NCI-H128 (cell line): Measurements from ENCODE around the gene MN1.
"Not testable (repeated sequence)": the region's sequence is repeated elsewhere in the genome, so short reads cannot be mapped to it uniquely, and the experiment has no call there.

ENCODE experiments used
- DNase-seq: peaks from one replicate; lab custom pipeline; 2025; ENCODE audit not compliant: unreplicated experiment; lab: John Stamatoyannopoulos, UW

The MN1 gene

DNA sequence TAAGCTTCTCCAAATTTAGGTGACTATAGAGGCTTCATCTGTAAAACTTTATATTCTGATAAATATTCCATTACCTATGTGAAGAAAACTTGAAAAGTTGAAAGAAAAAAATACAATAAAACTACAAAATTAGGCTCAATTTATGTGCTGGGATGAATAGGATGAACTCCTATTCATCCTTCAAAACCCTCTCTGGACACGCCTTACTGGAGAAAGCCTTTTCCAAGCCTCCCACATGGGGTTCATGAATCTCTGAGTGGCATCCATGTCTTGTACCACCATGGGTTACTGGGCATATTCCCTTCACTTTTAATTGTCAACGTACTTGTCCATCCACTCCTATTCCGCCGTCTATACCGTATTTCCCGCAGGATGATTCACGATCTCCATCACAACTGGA is 55.7 kb downstream of the MN1 start:
- DNase-seq = no peak

DNA sequence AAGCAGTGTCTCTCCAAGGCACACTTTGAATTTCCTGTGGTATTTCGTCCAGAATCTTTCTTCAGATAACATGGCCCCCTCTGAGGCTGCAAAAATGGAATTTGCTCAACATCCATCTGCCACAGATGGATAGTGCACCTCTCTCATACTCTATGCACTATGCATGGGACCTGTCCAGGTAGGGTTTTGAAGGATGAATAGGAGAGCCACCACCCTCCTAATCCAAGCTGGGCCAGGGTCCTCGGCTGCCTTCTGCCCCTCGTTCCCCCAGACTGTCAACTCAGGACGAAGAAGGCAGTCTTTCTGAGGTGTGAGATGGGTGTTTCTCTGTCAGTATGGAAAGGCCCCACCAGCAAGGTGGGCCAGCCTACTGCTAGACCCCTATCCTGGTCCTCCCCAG is 56.4 kb downstream of the MN1 start:
- no peak for DNase-seq

DNA sequence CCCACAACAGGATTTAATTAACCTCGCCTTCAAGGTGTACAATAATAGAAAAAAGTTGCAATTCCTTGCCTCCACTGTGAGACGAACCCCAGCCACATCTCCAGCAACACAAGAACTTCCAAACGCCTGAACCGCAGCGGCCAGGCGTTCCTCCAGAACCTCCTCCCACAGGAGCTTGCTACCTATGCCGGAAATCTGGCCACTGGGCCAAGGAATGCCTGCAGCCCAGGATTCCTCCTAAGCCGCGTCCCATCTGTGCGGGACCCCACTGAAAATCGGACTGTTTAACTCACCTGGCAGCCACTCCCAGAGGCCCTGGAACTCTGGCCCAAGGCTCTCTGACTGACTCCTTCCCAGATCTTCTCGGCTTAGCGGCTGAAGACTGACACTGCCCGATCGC is 57.5 kb downstream of the MN1 start:
- not testable (repeated sequence) for DNase-seq

DNA sequence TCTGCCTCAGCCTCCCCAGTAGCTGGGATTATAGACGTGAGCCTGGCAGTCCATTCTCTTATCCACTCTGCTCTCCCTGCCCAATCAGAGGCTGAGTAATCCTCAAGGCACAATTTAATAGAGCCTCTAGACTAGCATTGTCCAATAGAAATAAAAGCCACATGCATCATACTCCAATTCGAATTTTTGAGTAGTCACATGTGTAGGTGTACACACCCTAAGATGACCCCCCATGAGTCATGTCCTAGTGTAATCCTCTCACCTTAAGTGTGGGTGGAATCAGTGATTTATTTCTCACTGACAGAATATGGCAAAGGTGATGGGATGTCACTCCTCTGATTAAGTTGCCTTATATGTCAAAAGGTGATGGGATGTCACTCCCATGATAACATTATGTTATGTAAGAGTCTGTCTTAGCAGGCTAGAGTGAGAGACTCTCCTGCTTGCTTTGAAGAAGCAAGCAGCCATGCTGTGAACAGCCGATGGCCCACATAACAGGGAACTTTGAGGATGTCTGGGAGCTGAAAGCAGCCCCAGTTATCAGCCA is 61.3 kb downstream of the MN1 start:
- no peak for DNase-seq

DNA sequence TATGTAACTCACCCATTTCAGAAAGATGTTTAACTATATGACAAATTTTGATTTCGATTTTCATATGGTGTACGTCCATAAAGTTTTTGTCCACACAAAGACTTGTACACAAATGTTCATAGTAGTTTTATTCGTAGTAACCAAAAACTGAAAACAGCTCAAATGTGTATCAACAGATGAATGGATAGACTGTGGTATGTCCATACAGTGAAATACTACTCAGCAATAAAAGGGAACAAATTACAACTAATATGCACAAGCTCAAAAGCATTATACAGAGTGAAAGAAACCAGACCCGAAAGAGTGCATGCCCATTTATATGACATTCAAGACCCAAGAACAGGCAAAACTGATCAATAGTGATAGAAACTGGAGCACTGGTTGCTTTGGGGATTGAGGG is 64.0 kb downstream of the MN1 start:
- no peak for DNase-seq

DNA sequence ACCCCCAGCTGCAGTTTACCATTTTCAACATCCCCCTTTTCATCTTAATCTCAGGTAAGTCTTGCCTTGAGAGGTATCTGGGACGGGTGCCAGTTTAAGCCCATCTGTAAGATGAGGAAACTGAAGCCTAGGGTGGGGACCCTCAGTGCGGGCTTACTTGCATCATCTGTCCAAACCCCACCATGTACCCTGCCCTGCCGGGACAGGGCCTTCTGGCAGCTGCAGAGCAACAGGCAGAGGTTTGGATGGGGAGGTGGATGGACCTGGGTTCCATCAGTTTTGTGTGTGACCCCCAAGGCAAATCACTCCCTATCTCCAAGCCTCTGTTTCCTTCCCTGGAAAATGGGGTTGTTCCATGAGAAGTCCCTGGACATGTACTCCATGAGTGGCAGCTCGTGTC is 67.5 kb downstream of the MN1 start:
- DNase-seq = no peak

DNA sequence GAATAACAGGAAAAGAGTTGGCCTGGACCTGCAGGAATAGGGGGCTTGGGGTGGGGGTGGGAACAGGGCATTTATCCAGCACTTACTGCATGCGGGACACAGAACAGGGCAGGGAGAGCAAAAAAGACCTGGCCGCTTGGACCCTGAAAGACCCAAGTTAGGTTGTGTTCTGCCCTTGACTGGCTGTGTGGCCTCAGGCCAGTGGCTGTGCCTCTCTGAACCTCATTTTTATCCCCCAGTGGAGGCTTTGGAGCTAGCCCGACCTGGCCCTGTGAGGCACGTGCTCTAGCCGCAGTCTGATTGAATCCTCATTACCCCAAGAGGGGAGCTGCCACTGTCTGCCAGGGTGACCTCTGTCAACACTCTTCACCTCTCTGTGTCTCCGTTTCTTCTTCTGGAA is 68.7 kb downstream of the MN1 start:
- DNase-seq = no peak

DNA sequence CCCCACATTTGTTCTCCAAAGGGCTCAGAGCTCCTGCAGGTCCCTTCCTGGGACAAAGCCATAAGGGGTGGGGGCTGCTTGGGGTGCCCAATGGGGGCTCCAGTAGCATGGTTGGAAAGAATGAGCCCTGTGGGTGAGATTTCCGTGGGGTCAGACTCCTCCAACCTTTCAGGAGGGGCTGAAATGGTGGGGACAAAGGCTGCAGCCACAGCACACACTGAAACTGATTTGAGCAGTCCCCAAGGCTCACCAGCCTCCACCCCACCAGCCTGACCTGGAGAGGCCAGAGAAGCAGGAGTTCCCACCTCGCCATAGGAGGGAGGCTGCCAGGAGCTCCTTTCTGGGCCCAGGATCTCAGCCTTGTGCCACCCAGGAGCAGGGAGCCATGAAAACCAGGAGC is 69.2 kb downstream of the MN1 start:
- no peak for DNase-seq

DNA sequence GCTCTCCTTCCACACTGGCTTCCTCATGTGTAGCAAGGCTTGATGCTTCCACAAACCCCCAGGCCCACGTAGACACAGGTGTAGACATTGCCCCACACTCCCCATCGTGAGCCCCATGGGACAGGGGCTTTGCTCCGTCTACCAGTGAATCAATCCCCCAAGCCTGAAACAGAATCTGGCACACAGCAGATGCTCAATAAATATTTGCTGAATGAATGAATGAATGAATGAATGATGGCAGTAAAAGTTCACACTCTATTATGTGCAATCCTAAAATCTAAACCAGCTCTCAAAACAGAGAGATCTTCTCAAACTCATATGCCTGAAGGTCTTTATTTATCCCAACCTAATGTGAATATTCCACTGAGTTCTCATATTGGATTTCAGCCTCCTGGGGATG is 69.9 kb downstream of the MN1 start:
- no peak for DNase-seq

DNA sequence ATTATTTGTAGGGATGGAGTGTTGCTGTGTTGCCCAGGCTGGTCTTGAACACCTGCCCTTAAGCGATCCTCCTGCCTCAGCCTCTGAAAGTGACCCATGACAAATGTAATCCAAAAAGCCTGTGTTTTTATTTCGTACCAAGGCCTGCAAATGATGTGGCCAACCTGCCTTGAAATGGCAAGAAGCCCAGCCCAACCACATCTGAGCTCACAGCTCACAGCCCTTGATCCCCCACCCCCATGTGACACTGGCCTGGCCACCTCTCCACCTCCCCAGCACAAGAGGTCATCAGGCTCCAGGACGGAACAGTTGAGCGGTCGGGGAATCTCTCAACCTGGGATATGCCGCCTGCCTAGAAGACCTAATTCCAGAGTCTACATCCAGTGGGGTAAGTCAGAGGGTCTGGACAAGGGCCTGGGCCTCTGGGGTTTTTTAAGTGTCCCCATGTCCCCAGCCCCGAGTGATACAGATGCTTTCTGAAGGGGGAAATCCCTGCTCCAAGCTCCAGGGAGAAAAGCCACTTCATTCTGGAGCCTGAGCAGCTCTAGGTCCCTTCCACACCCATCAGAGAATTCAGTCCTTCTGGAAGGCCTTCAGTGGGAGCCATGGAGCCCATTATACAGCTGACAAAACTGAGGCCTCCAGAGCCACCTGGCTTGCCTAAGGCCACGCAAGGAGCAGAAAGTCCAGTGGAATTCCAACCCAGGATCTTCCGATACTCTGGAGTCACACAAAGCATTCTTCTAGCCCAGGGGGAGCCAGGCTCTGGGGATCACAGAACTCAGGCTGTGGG is 70.7 kb downstream of the MN1 start:
- no peak for DNase-seq

DNA sequence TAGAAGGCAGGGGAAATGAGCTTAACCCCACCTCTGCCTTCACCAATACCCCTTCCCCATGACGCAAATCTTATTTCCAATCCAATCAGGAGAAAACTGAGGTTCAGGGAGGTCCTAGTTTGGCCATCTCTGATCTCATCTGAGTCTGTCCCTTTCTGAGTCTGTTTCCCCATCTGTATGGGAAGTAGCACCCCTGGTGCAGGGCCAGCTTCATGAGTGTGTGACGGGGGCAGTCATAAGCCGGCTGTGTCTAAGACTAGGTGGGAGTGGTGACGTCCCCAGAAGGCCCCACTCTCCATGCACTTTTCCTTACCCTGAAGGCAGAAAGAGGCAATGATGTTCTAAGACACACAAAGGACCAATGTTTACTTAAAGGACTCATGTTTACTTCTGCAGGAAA is 72.3 kb downstream of the MN1 start:
- DNase-seq = no peak

DNA sequence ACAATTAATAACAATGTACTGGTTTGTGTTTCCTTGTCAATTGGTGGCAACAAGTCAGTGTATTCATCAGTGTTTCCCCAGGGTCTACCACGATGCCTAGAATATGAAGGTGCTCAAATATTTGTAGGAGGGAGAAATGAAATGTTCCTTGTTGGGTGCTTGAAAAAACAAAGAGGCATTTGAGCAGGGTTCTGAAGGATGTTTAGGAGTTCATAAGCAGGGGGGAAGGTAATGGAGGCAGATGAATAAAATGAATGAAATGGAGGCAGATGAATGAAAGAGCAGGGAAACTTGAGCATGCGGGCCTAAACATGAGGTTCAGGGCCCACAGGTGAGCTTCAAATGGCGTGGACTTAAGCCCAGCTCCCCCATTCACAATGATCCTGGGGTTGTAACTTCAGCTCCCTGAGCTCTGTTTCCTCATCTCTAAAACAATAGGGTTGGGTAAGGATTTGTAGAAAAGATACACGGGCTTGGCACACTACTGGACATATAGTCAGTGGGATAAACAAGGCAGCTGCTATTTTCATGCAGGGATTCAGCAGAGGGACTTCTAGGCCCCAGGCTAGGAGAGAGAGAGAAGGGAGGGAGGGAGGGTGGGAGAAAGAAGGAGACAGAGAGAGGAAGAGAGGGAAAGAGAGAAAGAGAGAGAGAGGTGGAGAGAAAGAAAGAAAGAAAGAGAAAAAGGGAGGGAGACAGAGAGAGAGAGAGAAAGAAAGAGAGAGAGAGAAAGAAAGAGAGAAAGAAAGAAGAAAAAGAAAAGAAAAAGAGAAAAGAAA is 73.7 kb downstream of the MN1 start:
- no peak for DNase-seq

DNA sequence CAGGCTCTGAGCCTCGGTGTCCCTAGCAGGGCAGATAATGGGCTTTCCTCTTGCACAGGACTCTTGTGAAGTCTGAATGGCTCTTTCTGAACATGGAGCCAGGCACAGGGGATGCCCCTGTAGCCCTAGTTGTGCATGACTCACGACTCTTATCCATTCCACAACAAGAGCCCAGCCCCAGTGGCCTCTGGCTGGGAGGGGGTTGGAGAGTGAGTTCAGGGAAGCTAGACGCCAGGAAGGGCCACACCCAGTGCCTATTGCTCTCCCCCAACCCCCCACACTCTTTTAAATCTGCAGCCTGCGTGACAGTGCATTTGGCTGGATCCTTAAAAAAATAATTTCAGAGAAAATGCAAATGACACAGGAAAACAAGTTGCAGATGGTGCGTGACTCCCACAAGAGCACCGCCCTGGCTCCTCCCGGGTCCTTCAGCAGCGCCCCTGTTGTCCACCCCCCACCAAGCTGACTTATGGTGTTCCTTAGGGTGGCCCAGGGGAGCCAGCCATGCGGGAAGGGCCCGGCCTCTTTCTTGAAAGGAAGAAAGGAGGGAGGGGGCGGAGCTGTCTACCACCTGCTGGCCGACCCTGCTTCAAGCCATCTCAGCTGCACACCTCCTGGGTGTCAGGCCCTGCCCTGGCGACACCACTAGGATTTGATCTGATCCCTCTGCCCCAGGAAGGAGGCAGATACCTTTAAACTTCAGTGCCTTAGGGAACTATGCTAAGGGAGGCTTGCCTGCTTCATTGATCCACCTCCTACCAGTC is 74.7 kb downstream of the MN1 start:
- no peak for DNase-seq

DNA sequence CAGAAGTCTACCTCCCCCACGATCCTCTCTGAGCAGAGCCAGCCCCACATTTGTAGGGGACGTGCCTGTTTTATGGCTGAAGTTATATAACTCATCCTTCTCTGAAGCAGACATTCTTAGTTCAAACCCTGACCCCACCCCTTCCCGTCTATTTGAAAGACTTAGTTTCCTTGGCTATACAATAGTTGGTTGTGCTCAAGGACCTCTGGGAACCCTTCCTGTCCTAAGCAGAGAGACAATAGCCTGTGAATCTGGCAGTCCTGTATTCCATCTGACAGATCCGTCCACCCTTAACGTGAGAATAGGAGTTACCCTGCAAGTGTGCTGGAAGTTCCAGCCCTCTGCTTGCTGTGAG is 75.2 kb downstream of the MN1 start:
- DNase-seq = no peak

DNA sequence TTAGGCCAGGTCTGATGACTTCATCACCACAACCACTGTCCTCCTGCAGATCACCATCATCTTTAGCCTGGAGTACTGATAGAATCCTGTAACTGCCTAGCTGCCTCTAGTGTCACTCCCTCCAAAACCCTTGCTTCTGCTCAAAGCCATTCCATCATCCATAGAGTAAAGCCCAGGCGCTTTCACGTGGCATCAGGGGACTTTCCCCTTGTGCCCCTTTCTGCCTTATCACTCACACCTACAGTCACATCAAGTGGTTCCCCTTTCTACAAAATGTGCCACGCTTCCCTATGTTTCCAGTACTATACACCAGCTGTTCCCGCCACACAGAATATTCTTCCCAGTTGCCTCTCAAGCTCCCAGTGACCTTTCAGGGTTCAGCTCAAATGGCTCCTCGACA is 75.9 kb downstream of the MN1 start:
- no peak for DNase-seq

DNA sequence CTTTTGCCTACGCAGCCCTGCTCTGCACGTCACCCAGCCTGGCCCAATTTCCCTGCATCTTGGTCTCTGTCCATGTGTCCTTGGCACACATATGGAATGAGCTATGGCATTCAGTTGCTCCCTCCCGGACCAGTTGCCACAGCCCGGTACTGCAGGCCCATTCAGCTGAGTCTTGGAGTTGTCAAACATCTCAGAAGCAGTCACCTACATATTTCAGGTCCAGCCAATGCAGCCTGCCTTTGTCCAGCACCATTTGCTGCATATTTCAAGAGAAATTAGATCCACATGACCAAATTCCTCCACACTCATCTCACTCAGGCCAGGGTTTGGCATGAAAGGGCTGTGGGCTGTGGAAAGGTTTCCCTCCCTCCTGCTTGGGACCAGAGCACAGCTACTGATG is 76.8 kb downstream of the MN1 start:
- no peak for DNase-seq

DNA sequence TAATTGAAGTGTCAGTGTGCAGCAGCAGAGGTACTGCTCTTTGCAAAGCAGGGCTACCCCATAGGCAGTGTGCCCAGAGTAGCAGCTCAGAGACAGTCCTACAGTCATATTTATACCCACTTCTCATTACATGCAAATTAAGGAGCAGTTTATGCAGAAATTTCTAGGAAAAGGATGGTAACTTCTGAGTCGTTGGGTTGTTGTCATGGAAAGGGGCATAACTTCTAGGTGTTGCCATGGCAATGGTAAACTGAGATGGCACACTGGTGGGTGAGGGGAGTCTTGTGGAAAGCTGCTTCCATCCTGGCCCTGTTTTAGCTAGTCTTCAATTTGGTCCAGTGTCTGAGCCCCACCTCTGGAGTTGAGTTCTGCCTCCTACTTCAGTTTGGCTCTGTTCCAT is 77.4 kb downstream of the MN1 start:
- no peak for DNase-seq

DNA sequence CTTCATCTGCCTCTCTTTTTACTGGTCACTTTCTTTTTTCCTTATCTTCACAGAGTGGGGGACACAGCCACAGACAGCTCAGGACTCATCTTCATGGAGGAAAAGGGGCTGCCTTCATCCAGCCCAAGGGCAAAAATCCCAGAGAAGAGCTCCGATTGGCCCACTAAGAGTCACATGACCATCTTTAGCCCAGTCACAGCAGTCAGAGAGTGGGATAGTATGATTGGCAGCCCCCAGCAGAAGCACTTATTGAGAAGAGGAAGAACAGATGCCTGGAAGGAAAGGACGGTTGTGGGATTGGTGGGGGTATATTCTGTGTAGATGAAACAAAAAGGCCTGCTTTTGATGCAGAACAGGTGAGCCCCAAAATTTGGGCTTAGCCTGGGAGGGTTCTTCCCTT is 77.8 kb downstream of the MN1 start:
- DNase-seq = no peak

DNA sequence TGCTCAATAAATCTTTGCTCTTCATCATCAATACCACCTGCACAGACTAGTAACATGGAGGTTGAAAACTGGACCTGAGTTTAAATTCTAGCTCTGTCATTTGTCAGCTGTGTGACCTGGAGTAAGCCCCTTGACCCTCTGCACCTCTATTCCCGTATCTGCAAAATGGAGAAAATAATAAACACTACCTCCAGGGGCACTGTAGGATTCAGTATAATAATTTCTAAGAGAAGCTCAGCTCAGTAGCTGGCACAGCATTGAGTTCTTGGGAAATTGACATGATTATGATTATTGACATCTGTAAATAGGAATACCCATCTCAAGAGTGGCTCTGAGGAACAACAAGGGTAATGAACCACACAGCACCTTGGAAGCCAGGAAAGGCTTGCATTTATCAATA is 78.4 kb downstream of the MN1 start:
- DNase-seq = no peak

DNA sequence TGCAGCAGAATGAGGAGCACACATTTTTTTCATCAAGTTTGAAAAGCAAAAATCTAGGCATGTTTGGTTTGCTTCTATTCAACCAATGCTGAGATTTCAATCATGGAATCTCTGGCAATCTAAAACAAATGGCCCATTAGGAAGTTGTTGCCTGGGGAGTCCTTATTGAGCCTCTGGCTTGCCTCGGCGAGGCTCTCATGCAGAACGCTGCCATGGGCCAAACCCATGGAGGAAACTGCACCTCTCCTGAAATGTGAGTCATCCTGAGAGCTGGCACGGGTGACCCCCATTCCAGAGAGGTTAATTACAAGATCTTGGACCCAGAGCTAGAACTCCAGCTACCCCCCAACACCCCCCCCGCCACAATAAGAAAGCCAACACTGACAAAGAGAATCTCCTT is 80.7 kb downstream of the MN1 start:
- no peak for DNase-seq

DNA sequence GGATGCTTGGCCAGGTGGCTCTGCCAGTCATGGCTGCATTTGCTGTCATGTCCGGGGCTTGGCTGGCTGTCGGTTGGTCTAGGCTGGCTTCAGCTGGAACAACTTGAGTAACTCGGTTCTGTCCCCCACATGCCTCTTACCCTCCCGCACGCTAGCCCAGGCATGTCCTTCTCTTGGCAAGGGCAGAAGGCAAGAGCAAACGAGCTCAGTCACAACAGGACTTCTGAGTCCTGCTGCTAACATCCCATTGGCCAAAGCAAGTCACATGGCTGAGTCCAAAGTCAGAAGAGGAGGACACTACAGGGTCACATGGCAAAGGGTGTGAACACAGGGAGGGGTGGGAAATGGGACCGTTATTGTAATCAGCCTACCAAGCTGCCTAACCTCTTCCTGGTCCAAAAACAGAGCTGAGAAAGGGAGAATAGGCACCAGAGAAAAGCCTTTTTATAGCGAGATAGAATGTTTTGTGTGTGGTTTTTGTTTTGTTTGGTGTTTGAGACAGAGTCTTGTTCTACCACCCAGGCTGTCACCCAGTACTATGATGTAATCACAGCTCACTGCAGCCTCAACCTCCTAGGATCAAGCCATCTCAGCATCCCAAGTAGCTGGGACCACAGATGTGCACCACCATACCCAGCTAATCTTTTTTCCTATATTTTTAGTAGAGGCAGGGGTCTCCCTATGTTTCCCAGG is 81.9 kb downstream of the MN1 start:
- DNase-seq = no peak
